NCI-H524 treated with DMSO at 0.1 percent for 48 hours (cell line): Measurements from ENCODE around the gene PLEKHA6.

Experiments
- DNase-seq: peaks from one replicate; lab custom pipeline; 2025; lab: John Stamatoyannopoulos, UW

PLEKHA6 gene, protein sequence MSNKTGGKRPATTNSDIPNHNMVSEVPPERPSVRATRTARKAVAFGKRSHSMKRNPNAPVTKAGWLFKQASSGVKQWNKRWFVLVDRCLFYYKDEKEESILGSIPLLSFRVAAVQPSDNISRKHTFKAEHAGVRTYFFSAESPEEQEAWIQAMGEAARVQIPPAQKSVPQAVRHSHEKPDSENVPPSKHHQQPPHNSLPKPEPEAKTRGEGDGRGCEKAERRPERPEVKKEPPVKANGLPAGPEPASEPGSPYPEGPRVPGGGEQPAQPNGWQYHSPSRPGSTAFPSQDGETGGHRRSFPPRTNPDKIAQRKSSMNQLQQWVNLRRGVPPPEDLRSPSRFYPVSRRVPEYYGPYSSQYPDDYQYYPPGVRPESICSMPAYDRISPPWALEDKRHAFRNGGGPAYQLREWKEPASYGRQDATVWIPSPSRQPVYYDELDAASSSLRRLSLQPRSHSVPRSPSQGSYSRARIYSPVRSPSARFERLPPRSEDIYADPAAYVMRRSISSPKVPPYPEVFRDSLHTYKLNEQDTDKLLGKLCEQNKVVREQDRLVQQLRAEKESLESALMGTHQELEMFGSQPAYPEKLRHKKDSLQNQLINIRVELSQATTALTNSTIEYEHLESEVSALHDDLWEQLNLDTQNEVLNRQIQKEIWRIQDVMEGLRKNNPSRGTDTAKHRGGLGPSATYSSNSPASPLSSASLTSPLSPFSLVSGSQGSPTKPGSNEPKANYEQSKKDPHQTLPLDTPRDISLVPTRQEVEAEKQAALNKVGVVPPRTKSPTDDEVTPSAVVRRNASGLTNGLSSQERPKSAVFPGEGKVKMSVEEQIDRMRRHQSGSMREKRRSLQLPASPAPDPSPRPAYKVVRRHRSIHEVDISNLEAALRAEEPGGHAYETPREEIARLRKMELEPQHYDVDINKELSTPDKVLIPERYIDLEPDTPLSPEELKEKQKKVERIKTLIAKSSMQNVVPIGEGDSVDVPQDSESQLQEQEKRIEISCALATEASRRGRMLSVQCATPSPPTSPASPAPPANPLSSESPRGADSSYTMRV

DNA sequence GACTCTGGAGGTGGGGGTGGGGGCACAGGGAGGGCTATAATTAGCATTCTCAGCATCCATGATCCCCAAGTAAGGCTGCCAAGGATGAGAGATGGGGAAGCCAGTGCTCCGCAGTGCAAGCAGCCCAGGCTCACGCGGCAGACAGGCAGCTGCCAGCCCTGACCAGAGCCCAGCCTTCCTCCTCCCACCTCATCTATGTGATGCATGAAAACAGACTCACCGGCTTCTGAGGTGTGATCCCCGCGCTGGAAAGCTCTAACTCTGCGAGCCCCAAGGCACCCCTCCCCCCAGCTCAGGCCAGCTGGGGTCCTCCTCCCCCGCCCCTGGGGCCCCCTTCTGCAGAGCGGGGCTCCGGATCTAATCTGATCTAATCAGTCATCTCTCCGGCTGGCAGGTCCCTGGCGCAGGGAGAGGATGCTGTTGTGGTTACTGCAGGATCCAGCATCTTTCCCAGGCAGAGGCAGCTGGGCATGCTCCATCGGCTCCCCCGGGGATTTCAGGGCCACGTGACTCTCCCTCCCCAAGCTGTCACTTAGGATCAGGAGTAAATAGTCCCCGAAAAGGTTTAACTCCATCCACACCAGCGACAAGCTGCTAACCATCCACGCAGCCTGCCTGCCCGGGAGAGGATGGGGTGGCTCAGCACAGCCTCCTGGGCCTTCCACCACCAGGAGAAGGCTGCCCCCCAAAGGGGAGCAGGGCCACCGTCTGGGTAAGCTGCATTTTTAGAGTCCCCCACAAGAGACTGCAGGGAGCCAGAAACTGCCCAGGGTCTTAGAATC is at the start of gene PLEKHA6:
Gene PLEKHA6 (minus strand): TSS at position 456 of the 782 bp plus-strand sequence. CDS start 86,202 bp downstream, outside the sequence.
- peak; percentile 94 for DNase-seq

GRCh38 chr1:204409123-204409522 is 49.4 kb upstream of the PLEKHA6 start:
- no peak for DNase-seq

- no peak for DNase-seq
These were observed 48.9 kb upstream of the PLEKHA6 start for GRCh38 chr1:204408602-204409001.

- DNase-seq = peak; percentile 7
These were observed 48.4 kb upstream of the PLEKHA6 start for GRCh38 chr1:204408074-204408507.

DNA sequence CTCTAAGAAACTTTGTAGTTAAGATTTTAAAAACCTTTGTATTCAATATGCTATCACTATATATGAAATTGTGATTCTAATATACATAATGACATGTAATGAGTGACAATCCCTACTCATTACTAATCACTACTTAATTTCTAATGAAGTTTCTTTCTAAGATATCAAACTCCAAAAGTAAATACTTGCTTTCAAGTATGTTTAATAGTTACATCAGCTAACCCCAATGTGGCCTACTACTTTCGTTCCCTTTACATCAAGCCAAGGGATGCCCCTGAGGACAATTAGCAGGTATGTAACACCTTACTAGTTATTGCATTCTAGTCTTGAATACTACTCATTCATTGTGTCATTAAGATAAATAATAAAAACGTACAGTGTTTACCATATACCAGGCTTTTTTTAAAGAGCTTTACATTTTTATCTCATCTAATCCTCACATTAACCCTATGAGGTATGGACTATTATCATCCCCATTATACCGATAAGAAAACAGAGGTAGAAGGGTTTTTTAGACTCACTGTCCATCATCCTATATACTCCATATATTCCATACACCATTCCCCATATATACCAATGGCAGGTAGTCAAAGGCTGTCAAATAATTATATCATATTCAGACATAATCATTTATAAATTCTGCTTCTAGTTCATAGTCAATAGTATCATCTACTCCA is 47.7 kb upstream of the PLEKHA6 start:
- DNase-seq = no peak

GRCh38 chr1:204406621-204407020 is 46.9 kb upstream of the PLEKHA6 start:
- no peak for DNase-seq

DNA sequence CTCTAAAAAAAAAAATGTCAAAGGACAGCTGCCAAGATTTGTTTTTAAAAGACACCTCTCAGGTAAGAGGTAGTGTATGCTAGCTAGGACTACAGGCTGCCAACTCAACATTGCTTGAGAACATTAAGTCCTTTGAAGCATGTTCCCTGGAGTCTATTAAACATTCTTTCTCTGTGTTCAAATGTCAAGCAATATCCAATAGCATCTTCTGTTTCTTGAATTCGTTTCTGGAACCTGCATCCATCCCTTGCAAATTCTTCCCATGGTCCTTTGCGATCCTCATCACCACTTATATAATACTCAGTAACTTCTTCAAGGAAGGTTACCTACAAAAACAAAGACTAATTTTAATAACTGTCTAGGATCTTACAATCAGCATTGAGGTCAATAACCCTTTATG is 46.3 kb upstream of the PLEKHA6 start:
- no peak for DNase-seq

- no peak for DNase-seq
These were observed 44.9 kb upstream of the PLEKHA6 start for GRCh38 chr1:204404629-204405028.

GRCh38 chr1:204402391-204402790 is 42.7 kb upstream of the PLEKHA6 start:
- no peak for DNase-seq

DNA sequence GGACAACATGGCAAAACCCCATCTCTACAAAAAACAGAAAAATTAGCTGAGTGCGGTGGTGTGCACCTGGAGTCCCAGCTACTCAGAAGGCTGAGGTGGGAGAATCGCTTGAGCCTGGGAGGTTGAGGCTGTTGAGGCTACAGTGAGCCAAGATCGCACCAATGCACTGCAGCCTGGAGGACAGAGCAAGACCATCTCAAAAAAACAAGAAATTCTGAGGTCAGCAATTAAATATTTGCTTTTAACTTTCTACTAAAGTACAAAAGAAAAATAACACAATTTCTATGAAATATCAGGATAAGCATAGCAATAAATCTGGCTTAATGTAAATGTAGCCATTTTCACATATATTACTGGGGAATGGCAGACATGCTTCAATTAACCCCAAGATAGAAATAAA is 42.0 kb upstream of the PLEKHA6 start:
- DNase-seq = no peak

DNA sequence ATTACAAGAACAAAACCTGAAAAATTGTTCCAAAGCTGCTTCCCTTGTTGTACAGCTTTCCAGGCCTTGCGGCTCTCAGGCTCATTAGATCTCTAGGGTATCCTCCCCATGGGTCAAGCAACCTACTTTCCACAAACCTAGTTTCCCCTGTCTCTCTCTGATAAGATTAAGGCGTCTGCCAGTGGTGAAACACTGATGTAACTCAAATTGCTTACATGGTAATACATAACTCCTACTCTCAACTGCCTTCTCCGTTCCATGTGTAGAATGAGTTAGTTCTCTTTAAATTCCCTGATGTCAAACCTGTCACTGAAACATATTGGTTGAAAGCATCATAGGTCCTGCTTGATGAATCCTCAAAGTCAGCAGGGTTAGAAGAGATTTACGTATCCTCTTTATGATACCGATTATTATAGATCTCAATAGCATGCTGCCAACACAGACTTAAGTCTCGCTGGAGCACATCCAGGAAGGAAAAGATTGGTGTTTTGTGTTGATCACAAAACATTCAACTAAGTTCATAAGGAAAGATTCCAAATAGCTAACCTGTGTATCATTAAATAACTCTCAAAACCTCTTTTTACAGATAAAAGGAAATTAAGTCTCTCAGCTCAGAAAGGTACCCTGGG is 41.3 kb upstream of the PLEKHA6 start:
- DNase-seq = no peak

DNA sequence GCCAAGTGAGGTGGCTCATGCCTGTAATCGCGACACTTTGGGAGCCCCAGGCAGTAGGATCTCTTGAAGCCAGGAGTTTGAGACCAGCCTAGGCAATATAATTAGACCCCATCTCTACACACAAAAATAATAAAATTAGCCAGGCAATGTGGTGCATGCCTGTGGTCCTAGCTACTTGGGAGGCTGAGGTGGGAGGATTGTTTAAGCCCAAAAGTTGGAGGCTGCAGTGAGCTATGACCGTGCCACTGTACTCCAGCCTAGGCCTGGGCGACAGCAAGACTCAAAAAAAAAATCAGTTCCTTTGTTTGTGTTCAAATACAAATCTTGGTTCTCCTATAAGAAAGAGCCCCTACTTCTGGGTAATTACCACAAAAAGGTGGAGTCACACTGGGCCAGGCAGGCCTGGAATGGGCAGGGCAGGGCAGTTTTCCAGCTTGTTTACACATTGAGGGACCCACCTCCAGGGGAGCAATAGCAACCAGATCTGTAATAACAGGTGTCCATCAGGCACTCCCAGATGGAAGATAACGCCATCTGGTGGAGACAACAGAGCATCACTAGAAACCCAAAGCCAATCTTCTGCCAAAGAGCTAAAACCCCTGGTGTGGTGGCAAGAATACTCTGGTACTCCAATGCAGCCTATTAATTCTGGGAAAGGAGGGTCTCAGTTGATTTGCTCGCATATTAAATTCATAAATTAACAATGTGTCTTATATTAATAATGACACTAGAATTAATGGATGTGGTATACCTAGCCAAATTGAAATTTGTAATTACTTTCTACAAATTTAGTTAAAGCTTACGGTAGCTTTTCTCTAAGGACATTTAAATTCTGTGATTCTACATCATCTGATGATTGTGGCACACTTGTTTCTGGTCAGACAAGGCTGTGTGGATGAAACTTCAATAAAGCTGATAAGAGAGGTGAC is 38.7 kb upstream of the PLEKHA6 start:
- peak; percentile 43 for DNase-seq

DNA sequence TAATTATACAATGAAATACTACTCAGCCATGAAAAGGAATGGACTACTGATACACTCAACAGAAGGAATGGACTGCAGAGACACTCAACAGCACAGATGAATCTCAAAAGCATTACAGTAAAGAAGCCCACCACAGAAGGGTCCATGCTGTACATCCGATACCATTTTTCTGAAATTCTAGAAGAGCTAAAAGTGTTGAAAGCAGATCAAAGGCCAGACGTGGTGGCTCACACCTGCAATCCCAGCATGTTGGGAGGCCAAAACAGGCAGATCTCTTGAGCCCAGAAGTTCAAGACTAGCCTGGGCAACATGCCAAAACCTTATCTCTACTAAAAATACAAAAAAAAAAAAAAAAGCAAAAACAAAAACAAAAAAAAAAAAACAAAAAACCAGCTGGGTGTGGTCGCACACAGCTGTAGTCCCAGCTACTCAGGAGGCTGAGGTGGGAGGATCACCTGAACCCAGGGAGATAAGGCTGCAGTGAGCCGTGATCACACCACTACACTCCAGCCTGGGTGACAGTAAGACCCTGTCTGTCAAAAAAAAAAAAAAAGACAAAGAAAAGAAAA is 36.4 kb upstream of the PLEKHA6 start:
- DNase-seq = no peak

- no peak for DNase-seq
These were observed 31.9 kb upstream of the PLEKHA6 start for GRCh38 chr1:204391629-204392028.

DNA sequence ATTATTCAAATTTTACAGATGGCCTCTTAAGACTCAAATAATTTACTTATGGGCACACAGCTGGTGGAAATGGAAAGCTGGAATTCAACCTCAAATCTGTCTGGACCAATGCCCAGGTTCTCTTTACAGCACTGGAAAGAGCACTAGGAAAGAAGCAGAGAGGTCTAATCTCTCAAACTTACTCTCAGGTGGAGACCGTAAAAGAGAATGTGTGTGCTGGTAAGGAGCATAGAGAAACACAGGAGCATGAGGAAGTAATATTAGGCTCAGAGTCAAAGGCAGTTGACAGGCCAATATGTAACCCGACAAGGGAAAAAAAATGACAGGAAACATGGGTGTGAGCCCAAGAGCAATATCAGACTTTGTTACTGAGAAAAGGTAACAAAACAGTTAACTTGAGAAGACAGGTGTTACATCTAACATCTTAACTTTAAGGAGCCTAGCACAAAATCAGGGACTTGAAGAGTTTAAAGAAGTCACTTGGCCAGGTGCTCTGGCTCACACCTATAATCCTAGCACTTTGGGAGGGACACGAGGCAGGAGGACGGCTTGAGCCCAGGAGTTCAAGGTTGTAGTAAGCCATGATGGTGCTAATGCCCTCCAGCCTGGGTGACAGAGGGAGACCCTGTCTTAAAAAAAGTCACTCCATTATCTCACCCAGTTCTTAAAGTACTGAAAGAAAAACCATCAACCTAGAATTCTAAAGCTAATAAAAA is 31.2 kb upstream of the PLEKHA6 start:
- DNase-seq = no peak

- no peak for DNase-seq
These were observed 26.0 kb upstream of the PLEKHA6 start for GRCh38 chr1:204385727-204386126.

DNA sequence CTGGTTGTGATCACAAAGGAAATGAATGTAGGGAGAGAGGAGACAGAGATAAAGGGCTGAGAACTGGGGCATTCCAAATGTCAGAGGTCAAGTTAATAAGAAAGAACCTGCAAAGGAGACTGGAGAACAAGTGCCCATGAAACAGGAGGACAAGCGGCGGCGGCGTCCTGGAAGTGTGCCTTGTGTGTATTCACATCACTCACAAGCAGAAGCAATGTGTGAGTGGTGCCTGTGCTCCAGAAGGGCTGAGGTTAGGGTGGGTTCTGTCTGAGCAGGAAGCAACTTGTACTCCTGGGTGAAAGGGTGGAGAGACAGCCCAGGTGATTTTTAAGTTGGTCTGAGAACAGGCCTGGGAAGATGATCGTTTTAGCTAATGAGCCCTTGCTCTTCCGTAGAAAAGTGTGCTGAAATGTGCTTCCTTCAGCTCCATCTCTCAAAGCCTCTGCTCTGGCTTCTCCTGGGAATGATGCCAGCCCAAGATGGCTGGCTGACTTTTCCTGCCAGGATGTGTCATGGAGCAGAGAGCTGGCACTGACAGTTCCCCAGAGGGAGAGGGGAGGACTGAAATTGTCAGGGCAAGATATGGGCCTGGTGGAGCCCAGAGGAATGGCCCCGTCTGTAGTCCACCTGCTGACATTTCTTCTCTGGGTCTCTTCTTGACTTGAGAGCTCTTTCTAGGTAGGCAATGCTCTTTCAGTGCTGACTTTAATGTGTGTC is 25.1 kb upstream of the PLEKHA6 start:
- no peak for DNase-seq
